H1 (cell line): Measurements from ENCODE around the gene EXD2. TPM values are rescaled to one million over a fixed set of nuclear protein-coding genes. Genes with fewer than 3 reads are reported as not detected.
A peak's percentile ranks its signal among the peaks of the same experiment; 100 is the strongest.

Experiments used
- CTCF ChIA-PET: fragments of 300-600 bp; sonication (Branson Sonifier 250); formaldehyde crosslinking; loops from one replicate; lab custom pipeline; 2021; ENCODE audit not compliant: partially characterized antibody; lab: Charles Lee
- POLR2A ChIA-PET: fragments of 300-600 bp; sonication (Branson Sonifier 250); formaldehyde crosslinking; loops from one replicate; lab custom pipeline; 2021; ENCODE audit warnings: inconsistent platforms; ENCODE audit not compliant: partially characterized antibody; lab: Charles Lee
- DNase-seq, 2 experiments: peaks; one replicate each; pipeline versions ENCODE4 v3.0.0 to v3.0.0-alpha.2; 2010 to 2022; ENCODE audit warnings: low spot score in 2 of 2, low read depth in 1 of 2, mixed read lengths in 1 of 2
- FAIRE-seq: peaks from 2 replicates; lab custom pipeline; 2011; peaks lifted over from hg19 to GRCh38; lab: Jason Lieb, UNC
- H2AFZ ChIP-seq: 2 replicates; pipeline ENCODE4 v1.8.1; 2012; ENCODE audit warnings: low read length, inconsistent platforms
- H2AK5ac ChIP-seq: 2 replicates; pipeline ENCODE4 v1.6.1; 2013; ENCODE audit warnings: low read depth, low read length
- H2BK120ac ChIP-seq: replicated peaks from 2 replicates; pipeline ENCODE3; 2013; ENCODE audit warnings: low read depth, low read length, inconsistent platforms
- H2BK12ac ChIP-seq: 2 replicates; pipeline ENCODE4 v1.6.1; 2013; ENCODE audit warnings: low read depth, low read length
- H2BK15ac ChIP-seq: 2 replicates; pipeline ENCODE4 v1.6.1; 2013; ENCODE audit warnings: low read length
- H2BK20ac ChIP-seq: 2 replicates; pipeline ENCODE4 v1.6.1; 2013; ENCODE audit warnings: low read length
- H2BK5ac ChIP-seq: 2 replicates; pipeline ENCODE4 v1.6.1; 2013; ENCODE audit warnings: low read depth, low read length
- H3K14ac ChIP-seq: 2 replicates; pipeline ENCODE4 v1.6.1; 2013; ENCODE audit warnings: inconsistent platforms; ENCODE audit not compliant: insufficient read length
- H3K18ac ChIP-seq: 2 replicates; pipeline ENCODE4 v1.6.1; 2013; ENCODE audit warnings: low read length; ENCODE audit errors: extremely low read depth
- H3K23ac ChIP-seq: 2 replicates; pipeline ENCODE4 v1.6.1; 2013; ENCODE audit warnings: inconsistent platforms; ENCODE audit not compliant: insufficient read length
- H3K23me2 ChIP-seq: 2 replicates; pipeline ENCODE4 v1.6.1; 2013; ENCODE audit warnings: low read depth, low read length
- H3K27ac ChIP-seq: 2 replicates; pipeline ENCODE4 v1.6.1; 2011; ENCODE audit warnings: low read depth, low read length, inconsistent platforms
- H3K27me3 ChIP-seq, 4 experiments: replicated peaks in 1 of 4; 1 replicate in 1 of 4; 2 replicates in 3 of 4; pipeline versions ENCODE4 v1.6.1 to v1.8.1; 2011 to 2013; ENCODE audit warnings: low read length in 3 of 4, mild to moderate bottlenecking in 3 of 4, inconsistent platforms in 2 of 4, mixed read lengths in 2 of 4, moderate library complexity in 1 of 4; ENCODE audit not compliant: control insufficient read depth in 3 of 4, insufficient read depth in 3 of 4; ENCODE audit errors: extremely low read depth in 1 of 4
- H3K36me3 ChIP-seq, 4 experiments: 2 replicates each; pipeline versions ENCODE4 v1.6.1 to v1.8.1; 2011 to 2013; ENCODE audit warnings: mild to moderate bottlenecking in 4 of 4, low read length in 3 of 4, moderate library complexity in 2 of 4, control low read depth in 1 of 4, inconsistent platforms in 1 of 4; ENCODE audit not compliant: insufficient read depth in 4 of 4, control insufficient read depth in 2 of 4
- H3K4ac ChIP-seq: replicated peaks from 2 replicates; pipeline ENCODE3; 2013; ENCODE audit warnings: low read length, low read depth, mixed read lengths, inconsistent platforms; ENCODE audit not compliant: insufficient read length
- H3K4me1 ChIP-seq, 4 experiments: replicated peaks in 1 of 4; 1 replicate in 1 of 4; 2 replicates in 3 of 4; pipeline versions ENCODE4 v1.6.1 to v1.8.1; 2011 to 2013; ENCODE audit warnings: low read length in 3 of 4, inconsistent platforms in 2 of 4, mixed read lengths in 1 of 4; ENCODE audit not compliant: insufficient read depth in 4 of 4, control insufficient read depth in 3 of 4
- H3K4me2 ChIP-seq, 2 experiments: 2 replicates each; pipeline versions ENCODE4 v1.6.1 to v1.8.1; 2011 to 2013; ENCODE audit warnings: low read depth in 2 of 2, low read length in 2 of 2, control low read depth in 1 of 2, inconsistent platforms in 1 of 2, mild to moderate bottlenecking in 1 of 2; ENCODE audit not compliant: insufficient read depth in 1 of 2
- H3K4me3 ChIP-seq, 4 experiments: fragments of 200-600, 300-600 bp in 1 of 4; sonication (generic), shearing (Covaris generic), sonication (Bioruptor Twin) in 1 of 4; 2 replicates each; pipeline versions ENCODE4 v1.5.1 to v1.8.1; 2011 to 2016; ENCODE audit warnings: low read length in 4 of 4, low read depth in 3 of 4, control low read depth in 2 of 4, inconsistent platforms in 2 of 4, mild to moderate bottlenecking in 2 of 4, mixed read lengths in 1 of 4, moderate library complexity in 1 of 4; ENCODE audit not compliant: insufficient read depth in 2 of 4; ENCODE audit errors: extremely low read depth in 1 of 4
- H3K56ac ChIP-seq: replicated peaks from 2 replicates; pipeline ENCODE3; 2013; ENCODE audit warnings: low read depth, mild to moderate bottlenecking, mixed read lengths, low read length, inconsistent platforms; ENCODE audit not compliant: insufficient read length
- H3K79me1 ChIP-seq: 2 replicates; pipeline ENCODE4 v1.6.1; 2013; ENCODE audit warnings: low read depth, low read length, control low read depth
- H3K79me2 ChIP-seq, 2 experiments: 2 replicates each; pipeline versions ENCODE4 v1.6.1 to v1.8.1; 2012 to 2013; ENCODE audit warnings: low read length in 2 of 2, mild to moderate bottlenecking in 2 of 2, inconsistent platforms in 1 of 2; ENCODE audit not compliant: insufficient read depth in 2 of 2, control insufficient read depth in 1 of 2
- H3K9ac ChIP-seq, 4 experiments: replicated peaks in 1 of 4; 1 replicate in 1 of 4; 2 replicates in 3 of 4; pipeline versions ENCODE4 v1.6.1 to v1.8.1; 2011 to 2013; ENCODE audit warnings: low read depth in 3 of 4, low read length in 3 of 4, control low read depth in 2 of 4, mild to moderate bottlenecking in 2 of 4, moderate library complexity in 2 of 4, inconsistent platforms in 1 of 4; ENCODE audit errors: extremely low read depth in 1 of 4
- H3K9me3 ChIP-seq, 2 experiments: 2 replicates each; pipeline versions ENCODE4 v1.6.1 to v1.8.1; 2012 to 2013; ENCODE audit warnings: mild to moderate bottlenecking in 2 of 2, moderate library complexity in 2 of 2, control low read depth in 1 of 2, inconsistent platforms in 1 of 2, low read depth in 1 of 2, low read length in 1 of 2, mixed read lengths in 1 of 2; ENCODE audit not compliant: insufficient read depth in 2 of 2
- H4K20me1 ChIP-seq, 2 experiments: replicated peaks in 1 of 2; 2 replicates each; pipeline versions ENCODE3 to v1.8.1; 2011 to 2013; ENCODE audit warnings: inconsistent platforms in 2 of 2, low read length in 2 of 2, mild to moderate bottlenecking in 1 of 2; ENCODE audit not compliant: insufficient read depth in 2 of 2, control insufficient read depth in 1 of 2
- H4K5ac ChIP-seq: 2 replicates; pipeline ENCODE4 v1.6.1; 2013; ENCODE audit warnings: low read length, low read depth, mixed read lengths, inconsistent platforms; ENCODE audit not compliant: insufficient read length
- H4K8ac ChIP-seq: 2 replicates; pipeline ENCODE4 v1.8.0; 2013; ENCODE audit warnings: mild to moderate bottlenecking, moderate library complexity, low read length, inconsistent platforms; ENCODE audit not compliant: insufficient read depth; ENCODE audit errors: extremely low read depth
- H4K91ac ChIP-seq: replicated peaks from 2 replicates; pipeline ENCODE3; 2013; ENCODE audit warnings: low read length, mixed read lengths, inconsistent platforms; ENCODE audit not compliant: insufficient read length
- CTBP2 ChIP-seq: IDR thresholded peaks from 2 replicates; pipeline ENCODE4 v1.7.0; 2011; ENCODE audit warnings: borderline replicate concordance, mild to moderate bottlenecking, moderate library complexity, mixed read lengths, low read length; ENCODE audit not compliant: insufficient read depth, insufficient read length
- EGR1 ChIP-seq: IDR thresholded peaks from 2 replicates; pipeline ENCODE4 v1.6.1; 2011; ENCODE audit warnings: low read depth, low read length, borderline replicate concordance
- FOSL1 ChIP-seq: IDR thresholded peaks from 2 replicates; pipeline ENCODE4 v1.6.1; 2011; ENCODE audit warnings: mild to moderate bottlenecking, low read depth, low read length, moderate library complexity; ENCODE audit not compliant: insufficient read depth
- KDM1A ChIP-seq: fragments of 200-600, 300-600 bp; sonication (generic); IDR thresholded peaks from 2 replicates; pipeline ENCODE4 v1.7.1; 2016; ENCODE audit warnings: mild to moderate bottlenecking, low read length, borderline replicate concordance
- KDM4A ChIP-seq: IDR thresholded peaks from one replicate; pipeline ENCODE4 v1.7.1; 2012; ENCODE audit warnings: low read depth, mild to moderate bottlenecking, moderate library complexity, low read length, inconsistent platforms; ENCODE audit not compliant: severe bottlenecking
- RBBP5 ChIP-seq: IDR thresholded peaks from 2 replicates; pipeline ENCODE4 v1.7.1; 2012; ENCODE audit warnings: low read depth, mild to moderate bottlenecking, inconsistent platforms, low read length, moderate library complexity, borderline replicate concordance
- RFX5 ChIP-seq: IDR thresholded peaks from 2 replicates; pipeline ENCODE4 v1.6.1; 2011; ENCODE audit warnings: low read depth, low read length, improper control_type of control experiment, borderline replicate concordance
- SAP30 ChIP-seq: fragments of 300-600 bp; sonication (generic); IDR thresholded peaks from 2 replicates; pipeline ENCODE4 v1.7.1; 2012; ENCODE audit warnings: low read length, moderate library complexity, mild to moderate bottlenecking, inconsistent platforms; ENCODE audit not compliant: insufficient read depth, insufficient replicate concordance
- SIX5 ChIP-seq: IDR thresholded peaks from 2 replicates; pipeline ENCODE4 v1.6.1; 2011; ENCODE audit warnings: mild to moderate bottlenecking, low read depth, low read length
- SP2 ChIP-seq: IDR thresholded peaks from 2 replicates; pipeline ENCODE4 v1.6.1; 2012; ENCODE audit warnings: mild to moderate bottlenecking, low read length, inconsistent platforms
- WGBS, 2 experiments: shearing (Covaris generic) in 1 of 2; methylation state at CpG; one replicate each; pipeline versions ENCODE4 v1.1.6 to v1.1.7; 2013 to 2015; ENCODE audit warnings: low lambda C conversion rate in 2 of 2, mixed read lengths in 2 of 2, inconsistent platforms in 1 of 2, low coverage in 1 of 2, missing lambda C conversion rate in 1 of 2; ENCODE audit not compliant: insufficient replicate concordance in 2 of 2, insufficient coverage in 1 of 2, insufficient read length in 1 of 2; ENCODE audit errors: extremely low coverage in 1 of 2, missing lambda C conversion rate in 1 of 2; 5-methylcytosine and 5-hydroxymethylcytosine counted together
- polyA plus RNA-seq, 7 experiments: library from polyadenylated mRNA; depleted of rRNA in 3 of 7; stranded (reverse) in 5 of 7; unstranded in 2 of 7; fragments of >200 nt in 5 of 7; fragments of 200-250 nt in 2 of 7; gene quantifications; 1 replicate in 5 of 7; 2 replicates in 1 of 7; 4 replicates in 1 of 7; pipeline versions ENCODE4 v1.2.1 to v1.2.3, GENCODE V29; 2011 to 2013; ENCODE audit warnings: missing spikeins in 2 of 7, mixed read lengths in 2 of 7
- total RNA-seq: library from RNA; stranded (reverse); fragmentation: NEBNext Ultra II Directional; extraction: Animal tissue kit (Norgen Biotek cat#: 25700); gene quantifications from 2 replicates; pipeline ENCODE4 v1.2.1, GENCODE V29; 2021
- TF ChIP-seq, protein P1 (sequence below): IDR thresholded peaks from 2 replicates; pipeline ENCODE4 v1.6.1; 2011; ENCODE audit warnings: low read depth, mild to moderate bottlenecking, low read length; ENCODE audit not compliant: insufficient read depth

The EXD2 gene
- total and polyA plus RNA-seq, 2 of the 8 experiments (the other 6 are each of a cell fraction or from before 2014, with no cell fraction given): 11.9 to 25.9 TPM

DNA sequence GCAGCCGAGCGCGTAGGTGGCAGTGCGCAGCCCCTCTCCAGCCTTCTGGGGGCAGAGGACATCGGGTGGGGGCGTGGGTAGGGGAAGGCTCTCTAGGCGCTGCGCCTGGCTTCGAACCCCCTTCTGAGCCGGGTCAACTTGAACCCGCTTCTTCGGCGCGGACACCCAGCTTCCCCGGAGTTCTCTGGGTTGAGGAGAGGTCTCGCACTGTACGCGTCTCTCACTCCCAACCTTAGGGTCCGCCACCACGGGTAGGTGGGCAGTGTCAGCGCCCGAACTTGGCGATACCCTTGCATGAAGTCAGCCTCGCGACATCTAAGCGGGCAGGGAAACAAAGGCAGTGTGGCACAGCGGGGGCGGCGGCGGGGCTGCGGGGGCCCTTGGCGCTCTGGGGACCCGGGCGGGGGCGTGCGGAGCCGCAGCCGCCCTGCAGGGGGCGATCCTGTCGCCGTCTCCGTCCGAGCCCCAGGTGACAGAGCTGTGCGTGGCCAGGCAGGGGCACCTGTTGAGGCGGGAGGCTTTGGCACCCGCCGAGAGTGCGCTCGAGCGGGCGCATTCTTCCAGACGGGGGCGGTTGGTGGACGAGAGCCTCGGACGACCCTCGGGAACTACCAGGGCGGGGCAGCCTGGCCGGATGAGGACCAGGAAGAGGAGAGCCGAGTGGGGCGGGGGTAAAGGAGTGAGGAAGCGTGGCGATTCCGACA lies 69.7 kb downstream of the EXD2 start:
- DNase-seq (peak in 1 of 2 experiments; percentile 87), FAIRE-seq (no peak)
- H3K56ac ChIP-seq: no peak overlapping the region
- ChIA-PET POLR2A (interaction anchor here (0.6 to 2.9 kb wide), 4 partner anchors 14 to 259 kb away, joined by 3 to 8 read pairs (median 4); no protein-coding TSS in a partner anchor), CTCF (interaction anchor here (0.5 to 7.0 kb wide), 22 partner anchors 11 to 243 kb away, joined by 3 to 46 read pairs (median 4); no protein-coding TSS in a partner anchor)
- H4K5ac ChIP-seq: no peak overlapping the region
- H3K23me2 ChIP-seq: peaks cover 21% of the 10 kb centered on the region
- H2BK12ac ChIP-seq: no peak overlapping the region
- peak overlapping the region; percentile 6; the same call in 1 of the 2 replicates for H4K8ac ChIP-seq
- no peak overlapping the region for H2BK20ac ChIP-seq
- H3K79me1 ChIP-seq: no peaks in the 10 kb centered on the region
- peaks cover 5 to 13% (median 9%) of the 10 kb centered on the region in 4 experiments for H3K4me1 ChIP-seq
- H4K91ac ChIP-seq: no peak overlapping the region
- H2BK5ac ChIP-seq: no peak overlapping the region
- no peak overlapping the region for H3K23ac ChIP-seq
- H3K4me3 ChIP-seq: peak overlapping the region; percentile 67 to 94 (median 78)
- H3K4me2 ChIP-seq: peak overlapping the region; percentile 84 to 98
- H3K9me3 ChIP-seq: no peaks in the 10 kb centered on the region
- peak overlapping the region in 1 of 4 experiments; percentile 41; a peak in 2 of 7 replicates for H3K9ac ChIP-seq
- H3K79me2 ChIP-seq: no peaks in the 10 kb centered on the region
- H3K4ac ChIP-seq: no peak overlapping the region
- peaks cover 0 to 2% of the 10 kb centered on the region in 2 experiments for H4K20me1 ChIP-seq
- H2AFZ ChIP-seq: peak overlapping the region; percentile 42; the same call in 1 of the 2 replicates
- peaks cover 13 to 57% (median 42%) of the 10 kb centered on the region in 4 experiments for H3K27me3 ChIP-seq
- no peak overlapping the region for H3K18ac ChIP-seq
- H2BK15ac ChIP-seq: no peak overlapping the region; the same call in 1 of the 2 replicates
- H2BK120ac ChIP-seq: no peak overlapping the region
- H3K14ac ChIP-seq: no peak overlapping the region
- H3K27ac ChIP-seq: no peak overlapping the region
- WGBS, 2 experiments: 2% methylated on average over 10 of the region's 64 CpGs; no CpG with 5 or more reads in 1 of the 2 experiments
- H3K36me3 ChIP-seq: no peaks in the 10 kb centered on the region
- no peak overlapping the region for H2AK5ac ChIP-seq
- TF ChIP-seq SAP30: no peak
- no peak for TF ChIP-seq FOSL1
- no peak for TF ChIP-seq RFX5
- no peak for TF ChIP-seq SIX5
- TF ChIP-seq SP2: no peak
- no peak for TF ChIP-seq RBBP5
- peak; percentile 64 for TF ChIP-seq KDM4A
- TF ChIP-seq KDM1A: no peak
- peak; percentile 54 for TF ChIP-seq EGR1
- TF ChIP-seq, protein P1, sequence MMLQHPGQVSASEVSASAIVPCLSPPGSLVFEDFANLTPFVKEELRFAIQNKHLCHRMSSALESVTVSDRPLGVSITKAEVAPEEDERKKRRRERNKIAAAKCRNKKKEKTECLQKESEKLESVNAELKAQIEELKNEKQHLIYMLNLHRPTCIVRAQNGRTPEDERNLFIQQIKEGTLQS: no peak
- no peak for TF ChIP-seq CTBP2
